HG02623 (cell line): Measurements from ENCODE around the gene PKIG.
"Not testable (repeated sequence)": the region's sequence is repeated elsewhere in the genome, so short reads cannot be mapped to it uniquely, and the experiment has no call there.

Source experiments
- ATAC-seq: cut with Tn5 transposase; IDR thresholded peaks from one replicate; pipeline ENCODE4 v1.9.1; 2021; ENCODE audit warnings: moderate library complexity; ENCODE audit not compliant: unreplicated experiment

The PKIG gene

DNA sequence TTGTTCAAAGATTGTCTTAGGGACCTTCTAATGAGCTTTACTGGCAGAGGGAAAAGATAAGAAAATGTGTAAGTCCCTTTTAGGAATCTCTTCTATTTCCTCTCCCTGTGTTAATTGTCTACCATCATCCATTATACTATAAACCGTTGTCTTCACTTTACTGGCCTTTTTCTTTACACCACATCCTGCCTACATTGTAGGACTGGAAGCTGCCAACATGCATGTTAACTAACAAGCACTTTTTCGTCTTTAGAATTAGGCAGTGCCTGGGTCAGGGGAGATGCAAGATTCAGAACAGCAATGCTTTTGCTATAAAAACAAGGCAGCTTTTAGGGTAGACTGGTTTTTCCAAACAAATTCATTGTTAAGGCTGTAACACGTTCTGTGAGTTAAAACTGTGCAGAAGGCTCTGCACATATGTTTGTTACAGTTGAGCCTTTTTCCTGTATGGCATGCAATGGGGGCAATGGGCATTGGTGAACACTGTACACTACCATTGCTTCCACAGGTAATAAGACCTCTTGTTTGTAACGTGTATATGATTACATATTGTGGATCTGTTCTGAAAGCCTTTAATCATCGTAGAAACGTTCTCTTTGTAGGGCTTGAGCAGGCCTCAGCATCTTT lies 10.9 kb upstream of the PKIG start:
- ATAC-seq: no peak

DNA sequence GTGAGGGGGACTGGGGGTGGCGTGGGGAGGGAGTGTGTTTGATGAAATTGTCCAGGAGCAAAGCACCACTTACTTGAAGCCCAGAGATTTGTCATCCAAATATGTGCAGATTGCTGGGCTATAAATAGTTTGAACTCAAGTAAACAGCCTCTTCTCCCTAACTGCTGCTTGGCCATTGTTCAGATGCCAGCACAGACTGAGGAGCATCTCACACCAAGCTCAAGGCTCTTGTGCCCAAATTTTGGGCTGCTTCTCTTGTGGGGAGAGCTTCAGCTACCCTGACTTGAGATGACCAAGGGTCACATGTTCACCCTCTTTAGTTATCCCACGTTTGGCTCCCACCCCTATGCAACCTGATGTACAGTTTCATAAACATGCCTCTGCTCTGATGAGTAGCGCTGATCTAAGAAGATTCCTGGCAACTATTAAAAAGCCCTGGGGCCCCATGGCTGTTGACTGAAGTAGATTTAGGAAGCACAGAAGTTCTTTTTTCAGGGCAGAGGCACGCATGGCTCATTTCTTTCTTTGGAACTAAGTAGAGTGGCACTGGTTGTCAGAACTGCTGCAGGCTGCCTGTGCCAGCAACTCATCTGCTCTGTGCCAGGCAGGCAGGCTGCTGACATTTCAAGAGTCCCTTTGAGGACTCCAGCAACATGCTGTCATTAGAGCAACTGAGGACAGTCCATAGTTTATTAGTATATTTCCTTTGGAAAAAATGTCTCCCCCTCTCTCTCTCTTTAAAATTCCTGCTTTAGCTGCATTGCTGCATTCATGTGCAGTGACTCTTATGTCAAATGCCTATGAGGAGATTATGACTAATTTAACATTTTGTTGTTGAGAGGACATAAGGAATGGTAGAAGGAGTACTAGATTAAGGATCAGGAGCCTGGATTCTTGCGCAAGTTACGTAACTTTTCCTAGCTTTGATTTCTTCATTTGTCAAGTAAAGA lies 9.6 kb upstream of the PKIG start:
- no peak for ATAC-seq

DNA sequence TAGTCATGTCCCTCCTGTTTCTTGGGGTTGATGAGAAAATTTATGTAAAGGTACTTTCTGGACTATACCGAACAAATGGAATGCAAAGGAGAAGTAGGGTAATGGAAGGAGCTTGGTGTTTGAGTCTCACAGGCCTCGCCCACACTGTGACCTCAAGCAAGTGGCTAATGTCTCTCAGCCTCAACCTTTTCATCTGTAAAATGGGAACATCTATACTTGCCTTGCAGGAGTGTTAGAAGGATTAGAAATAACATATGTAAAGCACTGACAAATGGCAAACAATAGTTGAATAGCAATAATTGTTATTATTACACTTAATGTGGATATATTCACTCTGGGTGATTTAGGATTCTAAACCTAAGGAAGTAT lies 8.9 kb upstream of the PKIG start:
- ATAC-seq: no peak

DNA sequence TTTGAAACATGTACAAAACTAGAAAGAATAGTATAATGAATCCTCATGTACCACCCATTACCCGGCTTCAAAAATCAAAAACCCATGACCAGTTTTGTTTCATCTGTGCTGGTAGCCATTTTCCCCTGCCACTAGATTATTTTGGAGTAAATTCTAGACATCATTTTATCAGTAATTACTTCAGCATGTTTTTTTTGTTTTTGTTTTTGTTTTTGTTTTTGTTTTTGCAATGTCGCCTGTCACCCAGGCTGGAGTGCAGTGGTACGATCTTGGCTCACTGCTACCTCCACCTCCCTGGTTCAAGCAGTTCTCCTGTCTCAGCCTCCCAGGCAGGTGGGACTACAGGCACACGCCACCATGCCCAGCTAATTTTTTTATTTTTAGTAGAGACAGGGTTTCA lies 8.0 kb upstream of the PKIG start:
- no peak for ATAC-seq

DNA sequence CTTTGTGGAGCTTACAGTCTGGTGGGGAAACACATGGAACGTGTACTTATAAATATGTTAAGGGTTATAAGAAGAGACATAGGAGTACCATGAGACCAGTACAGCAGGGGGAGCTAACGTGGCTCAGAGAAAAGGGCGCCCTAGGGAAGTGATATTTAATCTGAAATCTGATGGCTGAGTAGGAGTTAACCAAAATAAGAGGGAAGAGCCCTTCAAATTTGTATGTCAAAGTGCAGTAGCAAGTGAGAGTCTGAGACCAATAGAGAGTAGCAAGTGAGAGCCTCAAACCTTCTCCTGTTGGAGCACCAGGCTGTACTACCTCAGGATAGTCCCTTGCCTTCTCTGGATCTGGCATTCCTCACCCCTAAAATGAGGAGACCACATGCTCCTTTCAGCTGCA lies 6.1 kb upstream of the PKIG start:
- ATAC-seq: no peak

DNA sequence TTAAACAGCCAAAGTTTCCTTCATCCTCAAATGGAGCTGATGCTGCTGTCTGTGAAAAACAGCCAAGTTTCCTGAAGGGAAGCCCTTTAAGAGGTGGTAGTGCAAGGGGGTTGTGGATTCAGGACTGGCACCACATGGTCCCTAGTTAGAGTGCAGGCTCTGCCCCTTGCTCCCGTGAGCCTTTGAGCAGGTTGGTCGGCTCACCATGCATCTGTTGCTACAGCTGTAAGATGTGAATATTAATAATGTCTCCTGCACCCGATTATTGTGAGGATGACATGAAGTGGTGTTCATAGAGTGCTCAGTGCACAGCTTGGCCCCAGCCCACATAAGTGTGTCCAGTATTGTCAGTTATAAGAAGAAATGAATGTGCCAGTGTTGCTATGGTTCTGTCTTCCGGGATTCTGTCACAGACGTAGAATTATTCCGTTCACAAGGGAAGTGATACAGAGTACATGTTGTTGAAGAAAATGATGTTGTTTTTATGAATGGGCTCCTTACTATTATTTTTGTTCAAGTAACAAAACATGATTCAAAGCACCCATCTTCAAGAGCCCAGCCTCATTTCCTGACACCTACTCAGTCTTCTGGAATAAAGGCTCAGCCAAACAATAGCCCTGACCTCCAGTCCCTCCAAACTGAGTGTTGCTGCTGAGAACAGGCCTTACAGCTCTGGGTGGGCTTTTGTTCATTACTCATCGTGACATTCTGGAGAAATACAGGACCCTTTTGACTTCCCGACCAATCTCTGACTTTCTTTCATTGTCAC lies 2.9 kb upstream of the PKIG start:
- no peak for ATAC-seq

DNA sequence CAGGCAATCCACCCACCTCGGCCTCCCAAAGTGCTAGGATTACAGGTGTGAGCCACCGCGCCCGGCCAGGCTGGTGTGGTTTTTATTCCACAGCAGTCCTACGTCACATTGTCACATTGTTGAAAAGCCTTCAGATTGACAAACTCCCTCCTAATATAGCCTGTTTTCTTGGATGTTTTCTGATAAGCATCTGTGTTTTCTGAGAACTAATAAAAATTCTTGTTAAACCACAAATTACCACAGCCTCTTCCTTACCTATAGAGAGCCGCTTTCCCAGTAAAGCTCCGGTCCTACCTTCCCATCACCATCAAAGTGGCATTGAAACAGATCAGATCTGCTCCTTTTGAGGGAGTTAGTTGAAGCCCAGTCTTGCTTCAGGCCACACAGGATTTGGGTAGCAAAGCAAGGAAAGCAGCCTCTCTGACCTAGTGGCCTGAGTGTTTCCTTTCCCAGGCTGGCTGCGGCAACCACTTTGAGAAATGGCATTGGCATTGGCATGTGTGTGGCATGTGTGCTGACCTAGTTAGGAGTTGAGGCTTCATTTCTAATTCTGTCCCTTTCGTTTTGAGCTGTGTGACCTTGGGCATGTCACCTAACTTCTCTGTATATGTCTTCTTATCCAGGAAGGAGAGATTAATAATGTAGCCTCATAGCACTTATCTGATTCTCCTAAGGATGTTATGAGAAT lies 1.7 kb upstream of the PKIG start:
- ATAC-seq: no peak

DNA sequence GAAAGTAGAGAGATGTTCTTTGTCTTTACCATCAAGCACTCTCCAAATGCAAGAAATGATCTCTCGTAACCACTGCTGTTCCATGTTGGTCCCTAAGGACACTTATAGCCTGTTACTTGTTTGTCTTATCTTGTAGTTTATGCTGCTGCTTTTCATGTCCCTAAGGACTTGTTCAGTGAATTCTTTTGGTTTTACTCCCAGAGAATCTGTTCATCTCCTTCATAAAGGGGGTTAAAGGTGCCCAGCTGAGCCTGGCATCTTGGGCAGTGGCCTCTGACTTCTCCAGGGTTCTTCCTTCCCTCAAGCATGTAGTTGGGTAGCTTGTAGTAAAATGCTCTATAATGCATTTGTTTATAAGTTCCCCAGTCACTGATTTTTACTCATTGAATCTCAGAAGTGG lies 864 bp upstream of the PKIG start:
- no peak for ATAC-seq

DNA sequence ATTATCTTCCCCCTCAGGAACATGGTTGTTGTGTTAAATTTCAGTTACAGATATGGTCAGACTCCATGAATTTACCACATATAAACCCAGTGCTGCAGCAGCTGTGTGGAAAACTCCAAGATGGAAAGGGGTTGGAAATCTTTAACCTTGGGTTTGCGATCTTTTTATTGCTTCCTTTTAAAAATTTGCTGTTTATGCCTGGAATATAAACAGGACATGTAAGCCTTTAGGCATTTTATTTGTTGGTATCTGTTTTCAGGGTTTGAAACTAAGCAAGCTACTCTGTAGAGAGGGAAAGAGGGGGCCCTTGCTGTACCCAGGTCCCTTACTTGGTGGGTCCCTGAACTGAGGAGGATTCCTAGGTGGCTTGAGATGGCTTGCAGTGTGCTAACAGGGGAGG lies 778 bp downstream of the PKIG start:
- ATAC-seq: no peak

DNA sequence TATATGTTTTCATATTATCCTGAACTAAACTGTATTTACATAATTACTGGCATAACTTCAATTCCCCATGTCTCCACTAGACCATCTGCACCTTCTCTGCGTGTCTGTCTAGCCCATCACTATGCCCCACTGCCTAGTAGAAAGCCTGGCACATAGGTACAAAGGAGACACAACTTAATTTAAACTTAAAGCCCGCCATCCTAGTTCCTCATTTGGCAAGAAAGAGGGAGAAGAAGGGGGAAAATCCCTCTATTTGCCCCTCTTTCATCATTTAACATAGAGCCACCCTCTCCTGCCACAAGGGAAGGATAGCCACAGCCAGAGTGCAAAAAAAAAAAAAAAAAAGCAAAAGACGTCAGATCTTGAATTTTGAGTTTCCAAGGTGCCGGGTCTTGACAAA lies 1.8 kb downstream of the PKIG start:
- no peak for ATAC-seq

DNA sequence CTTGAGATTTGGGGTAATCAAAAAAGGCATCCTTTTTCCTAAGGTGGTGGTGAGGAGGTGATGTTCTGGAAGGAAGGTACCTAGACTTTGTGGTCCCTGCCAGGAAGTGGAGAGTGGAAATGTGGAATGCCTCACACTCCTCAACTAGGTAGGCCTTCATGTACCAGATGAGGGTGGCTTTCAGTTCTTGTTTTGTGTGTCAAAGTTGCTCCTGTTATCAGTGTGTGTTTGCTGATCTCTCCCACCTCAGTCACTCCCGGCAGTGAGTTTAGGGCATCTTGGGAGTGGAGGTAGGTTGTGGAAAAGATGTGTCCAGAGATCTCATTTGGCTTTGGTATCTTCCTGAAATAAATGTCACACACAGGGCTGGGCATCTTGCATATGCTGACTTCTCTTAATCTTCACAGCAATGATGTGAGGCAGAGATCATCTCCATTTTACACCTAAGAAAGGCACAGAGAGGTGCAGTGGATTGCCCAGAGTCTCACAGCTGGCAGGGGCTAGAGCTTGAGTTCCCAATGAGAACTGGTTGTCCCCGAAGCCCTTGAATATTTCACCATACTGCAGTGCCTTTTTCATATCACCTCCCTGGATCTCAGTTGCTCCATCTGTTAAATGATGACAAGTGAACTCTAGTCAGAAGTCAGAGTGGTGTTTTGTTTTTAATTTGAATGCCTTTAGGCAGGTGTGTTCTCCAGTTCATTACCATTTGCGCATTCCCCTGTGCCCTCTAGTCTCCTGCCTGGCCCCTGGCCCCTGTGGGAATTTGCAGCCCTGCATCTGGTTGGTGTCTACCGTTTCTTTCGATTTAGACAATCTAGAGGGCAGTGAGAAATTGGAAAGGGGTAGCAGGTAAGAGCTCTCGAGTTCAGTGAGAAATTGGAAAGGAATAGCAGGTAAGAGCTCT lies 2.9 kb downstream of the PKIG start:
- no peak for ATAC-seq

DNA sequence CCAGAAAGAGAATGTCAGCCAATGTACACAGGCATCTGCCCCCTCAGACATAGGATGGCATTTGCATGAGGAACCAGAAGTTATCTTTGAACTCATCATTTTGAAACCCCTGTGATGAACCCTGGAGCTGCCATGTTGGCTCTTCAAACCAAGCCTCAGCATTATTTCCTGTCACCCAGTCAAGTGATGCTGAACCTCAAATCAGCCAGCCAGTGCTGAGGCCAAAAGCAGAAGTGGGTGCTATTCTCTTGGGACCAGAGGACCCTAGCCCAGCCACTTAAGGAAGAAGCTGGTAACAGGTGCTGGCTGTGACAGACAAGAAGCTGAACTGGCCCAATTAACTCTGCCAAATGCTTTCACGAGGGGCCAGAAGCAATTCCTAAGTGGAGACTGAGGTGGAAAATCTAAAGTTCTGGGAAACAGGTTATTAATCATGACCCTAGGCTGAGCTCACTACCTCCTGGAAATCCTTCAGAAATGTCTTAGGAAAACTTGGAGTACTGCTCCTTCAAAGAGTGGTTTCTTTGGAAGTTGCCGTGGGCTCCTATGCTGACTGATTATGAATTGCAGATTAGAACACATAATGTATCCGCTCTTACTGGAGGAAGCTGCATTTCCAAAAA lies 4.0 kb downstream of the PKIG start:
- no peak for ATAC-seq

DNA sequence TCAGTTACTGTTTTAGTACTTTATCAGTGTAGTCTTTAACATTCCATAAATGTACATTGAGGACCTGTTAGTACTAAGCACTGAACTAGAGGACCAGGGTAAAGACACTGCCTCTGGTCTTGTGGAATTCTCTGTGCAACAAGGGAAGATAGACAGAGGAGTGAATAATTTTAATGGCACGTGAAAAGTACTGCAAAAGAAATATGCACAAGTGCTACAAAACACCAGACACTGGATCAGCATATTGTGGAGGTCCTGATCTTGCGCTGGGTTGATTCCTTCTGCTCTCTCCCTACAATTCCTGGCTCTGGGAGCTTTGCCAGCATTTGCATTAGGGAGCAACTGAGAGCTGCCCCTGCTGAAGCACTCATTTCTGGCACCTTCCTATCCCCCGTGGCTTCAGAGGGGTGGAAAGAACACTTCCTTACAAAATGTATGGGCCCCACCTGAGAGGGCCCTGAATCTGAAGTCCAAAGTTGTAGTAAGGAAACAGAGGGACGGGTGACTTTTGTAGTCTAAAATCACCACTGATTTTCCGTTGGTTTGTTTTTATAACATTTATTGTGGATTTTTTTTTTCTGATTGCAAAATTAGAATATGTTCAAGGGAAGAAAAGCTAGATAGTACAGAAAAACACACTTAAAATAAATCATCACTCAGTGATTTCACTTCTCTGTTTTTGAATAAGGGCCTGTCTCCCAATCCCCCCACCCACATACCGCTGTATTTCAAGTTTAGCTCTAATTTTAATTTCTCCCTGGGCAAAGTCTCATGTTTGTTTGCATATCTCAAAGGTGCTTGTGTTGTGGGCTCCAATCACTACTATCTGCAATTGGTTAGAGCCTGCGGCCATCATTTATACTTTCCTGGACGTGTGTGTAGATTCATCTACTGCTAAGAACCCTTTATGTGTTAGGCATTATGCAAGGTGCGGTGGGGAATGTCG lies 4.9 kb downstream of the PKIG start:
- ATAC-seq: no peak

DNA sequence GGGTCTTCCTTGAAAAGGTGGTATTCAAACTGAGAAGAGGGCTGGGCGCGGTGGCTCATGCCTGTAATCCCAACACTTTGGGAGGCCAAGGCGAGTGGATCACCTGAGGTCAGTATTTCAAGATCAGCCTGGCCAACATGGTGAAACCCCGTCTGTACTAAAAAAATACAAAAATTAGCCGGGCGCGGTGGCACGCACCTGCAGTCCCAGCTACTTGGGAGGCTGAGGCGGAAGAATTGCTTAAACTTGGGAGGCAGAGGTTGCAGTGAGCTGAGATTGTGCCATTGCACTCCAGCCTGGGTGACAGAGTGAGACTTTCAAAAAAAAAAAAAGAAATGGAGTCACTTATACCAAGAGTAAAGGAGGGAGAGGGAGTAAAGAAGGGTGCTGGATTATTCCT lies 5.9 kb downstream of the PKIG start:
- ATAC-seq: not testable (repeated sequence)

DNA sequence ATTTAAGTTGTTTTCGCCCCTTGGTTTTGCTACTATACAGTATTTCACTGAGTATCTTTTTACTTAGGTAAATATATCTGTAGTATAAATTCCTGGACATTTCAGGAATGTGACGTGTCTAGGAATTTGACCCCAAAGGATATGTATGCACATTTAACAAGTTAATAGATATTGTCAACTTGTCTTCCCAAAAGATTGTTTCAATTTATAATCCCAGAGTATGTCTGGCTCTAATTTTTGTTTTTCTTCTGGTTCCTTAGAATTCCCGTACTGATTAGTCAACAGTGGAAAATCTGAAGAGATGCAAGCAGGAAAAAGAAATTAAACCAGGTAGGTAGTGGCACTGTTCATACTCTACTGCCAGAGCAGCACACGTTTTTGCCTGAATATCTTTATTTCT lies 7.2 kb downstream of the PKIG start:
- no peak for ATAC-seq

DNA sequence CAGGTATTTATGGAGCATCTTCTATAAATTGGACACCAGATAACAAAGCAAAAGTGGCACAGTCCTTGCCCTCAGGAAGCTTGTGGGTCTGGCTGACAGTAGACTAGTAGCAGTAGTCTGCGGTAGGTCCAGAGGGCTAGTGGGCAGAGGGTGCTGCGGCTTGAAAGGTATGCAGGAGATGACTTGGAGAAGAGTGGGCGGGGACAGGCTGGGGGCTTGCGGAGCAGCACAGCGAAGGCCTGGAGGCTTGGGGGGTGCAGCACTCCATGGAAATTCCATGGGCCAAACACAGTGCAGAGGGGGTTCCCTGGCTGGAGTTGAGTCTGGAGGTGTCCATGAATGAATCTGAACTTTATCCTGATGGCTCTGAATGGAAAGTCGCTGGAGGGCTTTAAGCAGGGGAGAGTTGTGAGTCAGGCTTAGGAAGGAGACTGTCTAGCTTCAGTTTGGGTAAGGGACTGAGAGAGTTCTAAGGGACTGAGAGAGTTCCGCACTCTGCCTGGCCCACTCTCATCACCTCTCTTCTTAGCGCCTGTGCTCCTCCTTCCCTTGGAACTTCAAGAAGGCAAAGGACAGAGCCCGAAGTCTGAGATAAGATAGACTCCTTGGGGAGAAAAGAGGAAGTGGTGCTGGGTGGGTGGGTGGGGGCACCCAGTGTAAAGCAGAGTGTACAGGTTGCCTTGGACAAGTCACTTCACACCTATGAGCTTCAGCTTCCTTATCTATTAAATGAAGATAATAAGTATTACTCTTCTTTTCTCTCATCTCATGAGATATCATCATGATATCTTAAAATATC lies 8.8 kb downstream of the PKIG start:
- no peak for ATAC-seq

DNA sequence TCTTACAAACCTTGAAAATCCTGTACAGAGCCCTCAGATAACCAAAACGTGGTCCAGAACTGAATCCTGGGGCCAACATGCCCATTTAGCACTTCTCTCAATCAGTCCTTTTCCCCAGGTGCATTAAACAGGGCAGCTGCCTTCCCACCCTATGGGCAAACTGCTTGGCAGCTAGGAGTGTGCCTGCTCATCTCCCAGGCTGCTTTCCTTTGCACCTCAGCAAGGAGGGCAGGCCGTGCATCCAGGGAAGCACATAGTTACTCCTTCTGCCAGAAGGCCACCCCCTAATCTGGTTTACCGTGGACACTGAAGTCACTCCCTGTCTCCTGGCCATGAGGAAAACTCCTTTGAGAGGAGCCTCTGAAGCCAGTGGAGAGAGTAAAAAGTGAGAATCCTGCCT lies 10.0 kb downstream of the PKIG start:
- ATAC-seq: no peak

DNA sequence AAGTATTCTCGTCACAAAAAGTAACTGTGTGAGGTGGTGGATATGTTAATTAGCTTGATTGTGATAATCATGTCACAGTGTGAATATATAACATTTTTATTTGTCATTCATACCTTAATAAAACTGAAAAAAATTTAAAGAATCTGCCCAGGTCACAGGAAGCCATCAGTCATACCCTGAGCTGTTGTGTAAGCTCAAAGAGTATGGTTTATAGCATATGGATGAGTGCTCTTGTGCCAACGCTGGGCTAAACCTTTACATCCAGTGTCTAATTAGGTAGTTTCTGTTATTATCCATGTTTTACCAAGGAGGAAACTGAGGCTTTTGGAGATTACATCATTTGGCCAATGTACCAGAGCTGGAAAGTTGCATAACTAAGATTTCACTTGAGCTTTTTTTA lies 11.4 kb downstream of the PKIG start:
- ATAC-seq: no peak
